Ammon's horn (tissue), 1 donor: ENCODE results near the gene OPCML.

Experiments
- DNase-seq: peaks from one replicate; pipeline ENCODE4 v3.0.0-alpha.2; 2016; ENCODE audit warnings: low spot score

OPCML gene

DNA sequence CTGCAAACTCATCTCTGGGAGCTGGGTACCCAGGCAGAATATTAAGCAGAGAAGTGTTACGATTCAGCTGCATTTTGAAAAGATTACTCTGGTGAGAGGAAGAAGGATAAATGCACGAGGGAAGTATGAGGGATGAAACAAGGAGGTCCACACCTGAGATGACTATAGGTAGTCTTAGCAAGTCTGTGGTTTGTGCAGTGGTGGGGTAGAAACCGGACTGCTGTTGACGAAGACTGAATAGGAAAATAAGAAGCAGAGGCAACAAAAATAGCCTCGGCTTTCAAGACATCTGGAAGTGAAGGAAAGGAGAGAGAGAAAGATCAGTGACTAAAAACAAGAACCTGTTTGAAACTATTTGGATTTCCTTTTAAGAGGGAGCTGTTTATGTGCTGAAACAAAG lies 810.8 kb downstream of the OPCML start:
- DNase-seq, result no peak

DNA sequence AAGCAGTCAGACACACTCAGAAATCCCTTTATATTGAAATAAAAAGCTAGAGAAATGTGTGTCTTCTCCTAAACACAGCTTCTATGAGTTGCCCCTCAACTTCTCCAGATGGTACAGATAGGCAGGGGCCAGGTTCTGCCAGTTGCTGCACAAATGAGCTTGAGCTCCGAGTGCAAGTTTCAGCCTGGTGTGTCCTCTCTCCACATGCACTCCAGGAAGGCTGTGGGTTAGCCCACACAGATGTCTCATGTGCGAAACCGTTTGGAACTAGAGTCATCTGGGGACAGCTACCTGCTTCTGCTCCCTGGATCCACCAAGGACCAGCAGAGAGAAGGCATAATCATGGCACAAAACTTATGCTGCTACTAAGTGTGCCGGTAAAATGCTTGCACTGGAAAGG lies 812.6 kb downstream of the OPCML start:
- no peak for DNase-seq

DNA sequence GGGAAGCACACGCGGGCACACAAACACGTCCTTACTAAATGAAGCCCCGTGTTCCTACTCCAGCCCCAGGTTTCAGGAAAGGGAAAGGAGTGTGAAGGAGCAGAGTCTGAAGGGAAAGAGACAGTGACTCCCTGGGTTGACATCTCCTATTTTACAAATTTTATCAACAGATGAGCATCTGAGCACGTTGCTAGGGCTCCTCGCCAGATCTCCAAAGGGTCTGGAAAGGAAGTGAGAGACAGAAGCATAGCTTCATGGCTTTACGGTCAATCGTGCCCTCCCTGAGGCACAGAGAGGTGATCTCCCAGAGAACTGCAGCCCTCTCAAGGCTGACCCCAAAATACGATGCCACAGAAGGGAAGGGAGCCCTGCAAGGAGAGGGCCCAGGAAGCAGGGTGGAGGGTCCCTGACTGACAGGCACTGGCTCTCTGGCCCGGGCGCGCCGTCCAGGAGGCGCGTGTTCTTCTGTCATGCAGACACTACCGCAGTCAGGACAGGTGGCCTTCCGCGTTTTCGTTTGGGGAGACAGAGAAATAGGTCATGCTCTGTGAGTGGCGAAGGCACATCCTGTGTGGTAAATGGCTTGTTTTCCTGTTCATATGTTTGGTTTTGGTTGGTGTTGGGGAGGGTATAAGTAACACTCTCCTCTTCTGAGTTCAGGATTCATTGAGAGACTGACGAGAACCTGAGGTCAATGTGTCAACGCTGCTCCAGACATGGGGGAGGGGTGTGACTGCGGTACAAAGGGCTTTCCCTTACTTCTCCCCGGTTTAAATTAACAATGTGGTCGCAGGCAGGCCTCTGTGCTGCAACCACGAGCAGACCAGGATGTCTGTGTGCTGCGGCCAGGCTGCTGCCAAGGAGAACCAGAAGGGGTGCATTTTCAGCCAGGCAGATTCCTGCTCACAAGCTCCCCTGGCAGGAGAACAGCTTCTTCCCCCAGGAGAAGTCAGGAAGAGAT lies 813.3 kb downstream of the OPCML start:
- DNase-seq, result no peak

DNA sequence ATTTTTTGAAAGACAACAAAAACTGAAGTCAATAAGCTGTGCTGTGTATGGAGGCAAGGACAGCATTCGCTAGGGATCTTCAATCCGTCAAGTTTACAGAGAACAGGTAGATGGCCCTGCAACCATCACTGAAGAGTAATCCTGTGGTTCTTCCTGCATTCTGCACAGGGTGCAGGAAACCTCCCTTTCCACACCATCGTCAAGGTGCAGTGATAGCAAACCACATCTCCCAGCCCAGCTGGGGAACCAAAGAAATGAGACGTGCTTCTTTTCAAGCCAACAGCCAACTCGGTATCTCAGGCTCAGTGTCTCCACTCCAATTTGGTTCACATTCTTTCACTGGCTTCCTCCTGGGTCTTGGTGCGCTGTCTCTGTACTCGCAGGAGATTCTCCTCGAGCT lies 814.5 kb downstream of the OPCML start:
- no peak for DNase-seq

DNA sequence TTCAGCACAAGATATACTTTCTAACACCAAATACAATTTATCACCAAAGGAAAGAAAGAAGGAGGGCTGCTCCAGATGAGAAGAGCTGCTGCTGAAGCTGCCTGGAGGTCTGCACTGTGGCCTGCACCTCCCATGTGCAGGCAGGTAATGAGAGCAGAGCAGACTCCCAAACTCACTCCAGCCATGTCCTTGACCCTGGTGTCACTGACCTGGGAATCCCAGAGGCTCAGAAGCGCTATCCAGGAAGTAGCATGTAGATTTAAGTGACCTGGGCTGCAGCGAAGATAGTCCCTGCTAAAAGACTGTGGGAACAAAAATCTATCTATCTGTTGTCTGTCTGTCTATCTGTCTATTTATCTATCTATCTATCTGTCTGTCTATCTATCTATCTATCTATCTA lies 816.3 kb downstream of the OPCML start:
- DNase-seq, result no peak

DNA sequence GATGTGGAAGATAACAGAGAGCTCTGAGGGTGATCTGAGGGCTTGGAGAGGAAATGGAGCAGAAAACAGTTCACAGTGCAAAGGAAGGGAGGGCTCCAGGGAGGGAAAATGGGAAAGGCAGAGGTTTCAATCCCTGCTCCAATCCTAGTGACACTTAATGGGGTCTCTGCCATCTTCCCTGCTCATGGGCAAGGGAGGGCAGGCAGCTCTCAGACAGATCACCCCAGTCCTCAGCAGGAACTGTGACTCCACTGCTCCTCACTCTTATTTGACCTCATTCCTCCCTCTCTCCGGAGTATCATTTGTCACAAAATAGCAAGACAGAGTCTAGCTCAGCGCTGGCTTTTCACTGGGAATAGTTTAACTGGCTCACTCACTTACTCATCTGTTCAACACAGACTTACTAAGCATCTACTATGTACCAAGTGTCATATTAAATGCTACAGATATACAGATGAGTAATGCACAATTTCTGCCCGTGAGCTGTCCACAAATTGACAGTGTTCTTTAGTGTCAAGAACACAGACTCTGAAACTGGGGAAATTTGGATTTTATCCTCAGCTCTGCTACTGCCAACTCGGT lies 817.4 kb downstream of the OPCML start:
- no peak for DNase-seq

DNA sequence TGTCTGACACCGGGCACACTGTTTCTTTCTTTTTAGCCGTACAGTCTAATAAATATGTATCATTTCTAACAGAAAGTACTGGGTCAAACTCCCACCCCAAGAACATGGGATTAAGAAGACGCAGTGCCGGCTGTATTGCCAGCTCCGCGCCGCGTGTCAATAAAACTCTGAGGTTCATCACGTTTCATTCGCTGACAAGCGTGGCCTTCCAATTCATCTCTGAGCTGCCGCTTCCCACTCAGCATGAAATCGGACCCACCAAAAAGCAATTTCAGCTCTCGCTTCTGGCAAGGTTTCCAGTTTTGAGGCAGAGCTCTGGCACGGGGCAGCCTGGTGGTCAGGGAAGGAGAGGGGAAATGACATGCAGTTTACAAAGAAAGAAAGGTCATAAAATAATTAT lies 819.8 kb downstream of the OPCML start:
- DNase-seq, result no peak

DNA sequence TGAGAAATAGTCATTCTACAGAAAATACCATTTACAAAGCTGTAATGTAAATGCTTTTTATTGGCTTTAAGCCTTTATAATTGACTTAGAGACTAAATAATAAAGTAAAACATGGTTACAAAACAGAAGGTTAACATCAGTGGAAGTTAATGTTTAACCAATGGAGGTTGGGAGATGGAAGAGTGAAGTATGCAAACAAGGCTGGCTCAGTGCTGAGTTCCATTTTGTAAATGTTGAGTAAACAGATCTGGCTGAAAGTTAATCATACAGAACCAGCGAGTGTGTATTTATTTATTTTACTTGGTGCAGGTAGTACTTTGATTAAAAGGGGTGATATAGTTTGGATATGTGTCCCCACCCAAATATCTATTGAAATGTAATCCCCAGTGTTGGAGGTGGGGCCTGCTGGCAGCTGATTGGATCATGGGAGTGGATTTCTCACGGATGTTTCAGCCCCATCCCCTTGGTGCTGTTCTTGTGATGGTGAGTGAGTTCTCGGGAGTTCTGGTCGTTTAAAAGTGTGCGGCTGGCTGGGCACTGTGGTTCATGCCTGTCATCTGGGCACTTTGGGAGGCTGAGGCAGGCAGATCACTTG lies 827.4 kb downstream of the OPCML start:
- DNase-seq, result no peak

DNA sequence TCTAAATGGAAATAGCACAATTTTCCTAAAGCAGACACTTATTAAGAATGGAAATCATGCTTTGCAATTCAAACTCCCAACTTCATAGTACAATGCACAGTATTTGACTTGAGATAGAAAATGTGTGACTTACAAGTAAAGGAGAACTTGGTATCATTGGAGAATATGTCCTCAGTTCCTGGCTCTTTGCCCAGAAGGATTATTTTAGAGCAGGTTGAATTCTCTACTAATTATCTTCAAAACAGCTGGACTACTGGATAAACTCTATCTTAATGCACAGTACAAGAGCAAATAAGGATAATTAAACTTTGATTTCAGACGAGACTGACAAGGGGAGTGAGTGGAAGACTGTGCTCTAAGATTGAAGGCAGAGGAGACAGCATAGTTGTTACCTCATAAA lies 839.4 kb downstream of the OPCML start:
- no peak for DNase-seq

DNA sequence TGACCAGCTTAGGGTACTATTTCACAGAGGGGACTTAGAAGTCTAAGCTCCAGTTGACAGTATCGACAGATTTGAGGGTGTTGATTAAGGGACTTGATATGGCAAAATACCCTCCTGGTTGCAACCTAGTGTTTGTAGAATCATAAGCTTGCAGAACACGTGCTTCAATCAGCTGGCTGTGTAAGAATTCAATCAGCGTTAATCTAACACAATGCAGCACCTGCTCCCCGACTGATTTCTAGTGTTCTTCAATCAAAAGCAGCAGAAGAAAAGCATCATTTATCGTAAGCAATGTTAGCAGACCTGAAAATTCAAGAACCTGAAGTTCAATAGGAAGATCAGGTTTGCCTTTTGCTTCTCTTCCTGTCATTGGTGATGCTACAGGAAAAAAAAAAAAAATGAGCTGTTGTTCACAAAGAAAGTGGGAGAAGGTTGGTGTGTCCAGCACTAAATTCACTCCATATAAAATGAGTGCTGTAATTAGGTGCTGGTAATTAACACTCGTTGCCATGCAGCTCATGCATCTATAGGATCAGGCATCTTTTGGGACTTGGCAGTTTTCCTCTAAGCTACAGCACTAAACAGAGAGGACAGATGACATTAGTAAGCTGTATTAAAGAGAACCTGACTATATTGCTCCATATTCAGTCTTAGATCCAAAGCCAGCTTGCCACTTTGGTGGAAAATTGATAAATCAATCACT lies 840.3 kb downstream of the OPCML start:
- DNase-seq, result no peak

DNA sequence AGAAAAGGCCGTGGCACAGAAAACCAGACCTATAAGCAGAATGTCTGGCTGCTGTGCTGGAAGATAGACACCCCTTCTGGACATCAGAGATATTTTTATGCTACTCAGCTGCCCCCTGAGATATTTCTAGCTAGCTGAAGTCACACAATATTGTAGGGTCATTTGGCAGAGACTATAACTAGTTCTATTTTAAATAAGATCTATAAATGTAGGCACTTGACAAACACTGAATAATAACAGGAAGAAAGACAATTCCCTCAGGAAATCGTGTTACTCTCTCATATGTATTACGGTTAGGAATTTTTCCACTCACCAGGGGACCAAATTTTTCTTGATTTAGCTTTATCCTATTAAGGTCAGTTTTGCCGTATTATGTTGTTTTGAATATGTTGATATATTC lies 845.4 kb downstream of the OPCML start:
- no peak for DNase-seq

DNA sequence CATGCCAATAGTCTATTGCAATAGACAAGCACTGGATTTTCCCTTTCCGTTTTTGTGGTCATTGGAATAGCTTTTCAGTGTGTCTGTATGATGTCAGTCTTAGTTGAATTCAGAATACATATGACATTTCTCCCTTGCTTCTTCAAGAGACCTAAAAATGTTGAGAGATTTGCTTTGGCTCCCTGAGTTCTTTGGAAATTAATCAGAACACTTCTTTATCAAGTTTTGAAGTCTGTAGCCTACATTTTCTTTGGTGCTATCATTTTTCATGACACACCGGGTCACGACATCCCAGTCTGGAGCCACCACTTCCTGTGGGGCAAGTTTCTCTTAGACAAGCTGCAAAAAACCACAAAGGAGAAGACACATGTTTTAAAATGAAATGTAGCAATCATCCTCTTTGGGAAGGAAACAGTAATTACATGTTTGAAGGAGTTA lies 847.1 kb downstream of the OPCML start:
- no peak for DNase-seq

DNA sequence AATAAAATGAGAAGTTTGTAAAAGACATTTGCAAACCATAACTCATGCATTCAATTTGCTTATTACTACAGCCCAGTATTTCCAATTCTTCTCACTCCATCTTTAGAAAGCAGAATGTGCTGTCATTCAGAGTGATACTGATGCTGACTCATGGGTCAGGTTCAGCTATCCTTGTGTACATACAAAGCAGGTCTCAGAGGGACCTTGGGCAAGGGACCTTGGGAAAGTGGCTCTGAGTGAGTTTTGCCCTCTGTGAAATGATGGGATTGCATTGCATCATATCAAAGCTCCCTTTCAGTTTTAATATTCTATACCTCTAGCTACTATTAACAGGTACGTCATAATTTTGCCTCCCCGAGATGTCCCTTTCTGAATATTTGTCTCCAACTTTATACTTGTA lies 848.7 kb downstream of the OPCML start:
- DNase-seq, result no peak

DNA sequence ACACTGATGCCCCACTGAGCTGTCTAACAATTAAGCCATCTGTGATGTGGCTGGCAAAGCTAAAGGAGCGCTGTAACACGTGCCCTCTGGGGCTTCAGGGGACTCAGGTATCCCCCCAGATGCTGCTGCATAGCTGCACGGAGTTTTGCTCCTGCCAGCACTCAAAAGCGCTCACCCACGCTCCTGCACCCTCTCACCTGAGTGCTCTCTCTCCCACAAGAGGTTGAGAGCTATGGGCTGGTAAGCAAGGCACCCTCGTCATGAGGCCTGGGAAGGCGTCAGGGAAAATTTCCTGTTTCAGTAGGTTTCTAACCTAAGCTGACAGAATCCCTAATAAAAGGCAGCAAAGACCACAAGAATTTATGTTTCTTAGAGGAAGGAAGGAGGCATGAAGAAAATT lies 850.3 kb downstream of the OPCML start:
- DNase-seq, result no peak

DNA sequence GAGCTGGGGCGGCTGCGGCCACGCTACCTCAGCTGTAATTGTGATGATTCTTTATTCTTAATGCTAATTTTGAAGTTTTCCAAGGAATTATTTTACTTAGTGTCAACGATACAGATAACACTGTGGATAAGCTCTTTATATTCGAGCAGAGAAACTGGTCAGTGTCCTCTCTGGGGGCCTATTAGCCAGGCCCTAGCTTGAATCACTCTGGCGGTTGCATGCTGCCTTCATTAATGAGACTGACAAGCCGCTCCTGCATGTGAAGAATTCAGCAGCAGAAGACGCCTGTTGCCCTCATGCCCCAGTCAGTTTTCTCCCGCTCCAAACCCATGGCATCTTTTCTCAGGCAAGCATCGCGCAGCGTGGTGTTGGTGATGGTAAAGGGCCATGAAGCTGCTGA lies 851.7 kb downstream of the OPCML start:
- DNase-seq, result no peak

DNA sequence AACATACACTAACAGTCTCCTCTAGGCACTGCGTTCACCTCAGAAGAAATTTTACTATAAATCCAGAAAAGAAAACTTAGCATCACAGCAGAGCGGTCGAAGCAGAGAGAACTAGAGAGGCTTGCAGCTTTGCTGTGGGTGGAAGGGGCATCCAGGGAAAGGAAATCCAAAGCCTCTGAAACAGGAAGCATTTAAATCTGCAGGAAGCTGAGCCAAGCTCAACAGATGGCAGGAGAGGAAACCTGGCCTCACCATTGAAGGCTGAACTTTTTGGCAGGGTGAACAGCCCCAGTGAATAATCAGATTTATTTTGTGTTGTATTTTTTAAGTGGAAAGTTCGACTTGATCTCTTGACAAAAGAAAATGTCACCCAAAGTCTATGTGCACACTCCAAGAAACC lies 858.1 kb downstream of the OPCML start:
- DNase-seq, result peak; percentile 26

DNA sequence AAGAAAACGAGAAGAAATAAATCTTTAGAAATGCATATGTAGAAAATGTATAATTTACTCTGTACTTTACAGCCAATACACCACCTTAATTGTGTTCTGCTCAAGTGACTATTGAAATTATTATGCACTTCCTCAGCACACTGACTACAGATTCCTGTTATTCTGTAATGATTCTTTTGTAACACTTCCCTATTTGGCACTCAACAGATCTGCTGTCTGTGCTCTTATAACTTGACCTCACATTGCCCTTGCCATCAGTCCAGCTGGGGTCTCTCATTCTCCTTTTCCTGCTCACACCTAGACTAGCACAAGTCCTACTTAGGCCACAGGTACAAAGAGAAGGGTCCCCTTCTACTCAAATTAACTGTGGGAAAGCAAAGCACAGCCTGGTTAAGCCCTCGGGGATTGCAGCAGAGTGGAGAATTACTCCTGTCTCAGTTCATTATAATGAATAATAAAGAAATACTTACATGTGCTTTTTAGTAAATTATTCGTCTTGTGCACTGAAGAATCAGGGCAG lies 860.4 kb downstream of the OPCML start:
- DNase-seq, result no peak

DNA sequence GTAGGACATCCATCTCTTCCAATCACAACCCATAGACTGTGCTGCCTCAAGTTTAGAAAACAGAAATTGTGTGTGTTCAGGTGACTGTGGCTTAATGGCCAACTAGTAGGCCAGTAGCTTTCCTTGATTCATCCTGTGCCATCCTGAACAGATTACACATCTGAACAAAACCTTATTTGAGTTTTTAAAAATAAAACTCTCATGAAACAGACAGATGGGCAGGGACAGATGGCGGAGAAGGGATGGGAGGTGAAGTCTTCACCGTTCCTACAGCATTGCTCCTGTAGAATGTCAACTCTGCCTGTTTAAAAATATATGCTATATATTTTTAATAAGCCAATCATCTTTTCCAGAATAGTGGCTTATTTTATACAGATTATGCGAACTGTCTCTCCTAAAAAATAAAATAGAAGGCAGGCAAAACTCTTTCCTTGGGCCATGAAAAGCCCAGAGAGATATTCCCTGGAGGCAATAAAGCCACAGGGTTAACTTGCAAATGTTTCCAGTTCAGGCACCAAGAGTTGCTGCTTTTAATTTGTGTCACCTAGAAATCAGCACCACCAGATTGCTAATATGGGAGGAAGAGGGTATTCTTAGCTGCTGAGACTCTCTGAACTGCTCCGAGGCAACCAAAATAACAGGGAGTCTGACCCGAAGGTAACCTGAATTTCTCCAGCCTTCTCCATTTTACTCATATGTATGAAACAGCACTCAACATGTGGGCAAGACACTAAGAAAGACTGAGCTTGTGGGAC lies 861.2 kb downstream of the OPCML start:
- DNase-seq, result no peak

DNA sequence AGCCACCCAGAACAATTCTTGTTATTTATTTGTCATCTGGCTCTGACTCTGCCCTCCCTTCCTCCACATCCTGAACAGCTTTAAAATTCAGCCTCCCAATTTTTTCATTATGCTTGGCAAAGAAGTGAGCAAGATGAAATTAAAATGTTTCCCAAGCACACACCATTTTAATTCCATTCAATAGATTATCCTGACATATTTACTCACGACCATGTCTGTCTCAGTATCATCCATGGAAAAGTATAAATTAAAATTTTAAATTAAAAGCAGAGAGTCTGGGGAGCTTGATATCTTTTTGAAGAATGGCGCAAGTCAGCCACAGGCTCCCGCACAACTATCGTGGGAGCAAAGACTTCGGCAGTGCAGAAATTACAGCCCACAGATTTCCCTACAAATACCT lies 862.4 kb downstream of the OPCML start:
- DNase-seq, result no peak

DNA sequence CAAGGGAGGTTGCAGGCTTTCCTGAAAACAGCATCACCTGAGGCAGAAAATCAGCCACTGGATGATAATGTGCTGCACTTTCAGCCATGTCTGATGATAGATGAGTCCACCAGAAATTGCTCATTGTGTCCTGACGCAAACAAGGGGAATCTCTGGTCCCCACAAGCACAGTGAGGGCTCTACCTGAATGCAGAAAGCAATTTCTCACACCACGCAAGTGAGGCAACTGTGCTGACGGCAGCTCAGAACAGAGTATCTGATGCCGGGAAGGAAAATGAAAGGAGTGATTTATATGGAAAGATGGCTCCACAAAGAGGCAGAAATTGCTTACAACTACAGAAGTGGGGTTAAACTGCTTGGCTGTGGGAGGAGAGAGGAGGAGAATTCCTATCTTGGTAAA lies 867.1 kb downstream of the OPCML start:
- DNase-seq, result no peak

DNA sequence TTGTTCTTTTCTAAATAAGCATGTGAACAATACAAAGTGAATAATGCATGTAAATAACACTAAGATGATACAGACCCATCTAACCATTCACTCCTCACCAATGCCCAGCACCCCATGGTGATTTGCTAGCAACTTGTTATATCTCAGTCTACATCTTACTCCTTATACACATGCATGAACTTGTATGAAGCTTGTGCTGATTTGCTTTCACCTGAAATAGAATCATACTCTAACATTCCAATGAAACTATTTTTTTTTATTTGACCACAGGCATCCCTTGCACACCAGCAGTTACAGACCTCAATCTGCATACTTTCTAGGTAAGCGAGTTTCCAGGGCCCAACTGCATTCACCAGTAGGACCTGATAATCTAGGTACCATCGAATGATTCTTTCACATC lies 873.6 kb downstream of the OPCML start:
- no peak for DNase-seq

DNA sequence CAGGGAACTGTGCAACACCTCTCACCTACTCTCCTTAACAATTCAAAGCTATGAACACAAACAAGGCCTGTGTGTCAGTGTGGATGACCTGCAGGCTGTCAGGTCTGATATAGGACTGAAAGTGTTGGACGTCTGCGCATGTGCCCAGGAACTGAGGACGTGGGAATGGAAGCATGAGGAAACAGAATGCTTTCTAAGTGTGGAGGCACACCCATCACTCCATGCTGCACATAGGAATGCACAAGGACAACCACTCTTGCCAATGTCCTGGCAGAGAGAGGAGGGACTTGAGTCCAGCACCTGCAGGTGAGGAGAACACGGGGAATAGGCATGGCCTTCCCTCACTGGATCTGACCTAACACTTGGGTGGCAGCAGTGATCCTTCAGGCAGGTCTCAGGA lies 874.3 kb downstream of the OPCML start:
- DNase-seq, result no peak
